ENCODE results near the gene RPS26. TPM values are rescaled to one million over a fixed set of nuclear protein-coding genes. Genes with fewer than 3 reads are reported as not detected.

RPS26 gene
- total and polyA plus RNA-seq, 9 of the 15 experiments (the other 6 are each of a cell fraction or from before 2014, with no cell fraction given): 70.2 to 1,589 (median 852) TPM

DNA sequence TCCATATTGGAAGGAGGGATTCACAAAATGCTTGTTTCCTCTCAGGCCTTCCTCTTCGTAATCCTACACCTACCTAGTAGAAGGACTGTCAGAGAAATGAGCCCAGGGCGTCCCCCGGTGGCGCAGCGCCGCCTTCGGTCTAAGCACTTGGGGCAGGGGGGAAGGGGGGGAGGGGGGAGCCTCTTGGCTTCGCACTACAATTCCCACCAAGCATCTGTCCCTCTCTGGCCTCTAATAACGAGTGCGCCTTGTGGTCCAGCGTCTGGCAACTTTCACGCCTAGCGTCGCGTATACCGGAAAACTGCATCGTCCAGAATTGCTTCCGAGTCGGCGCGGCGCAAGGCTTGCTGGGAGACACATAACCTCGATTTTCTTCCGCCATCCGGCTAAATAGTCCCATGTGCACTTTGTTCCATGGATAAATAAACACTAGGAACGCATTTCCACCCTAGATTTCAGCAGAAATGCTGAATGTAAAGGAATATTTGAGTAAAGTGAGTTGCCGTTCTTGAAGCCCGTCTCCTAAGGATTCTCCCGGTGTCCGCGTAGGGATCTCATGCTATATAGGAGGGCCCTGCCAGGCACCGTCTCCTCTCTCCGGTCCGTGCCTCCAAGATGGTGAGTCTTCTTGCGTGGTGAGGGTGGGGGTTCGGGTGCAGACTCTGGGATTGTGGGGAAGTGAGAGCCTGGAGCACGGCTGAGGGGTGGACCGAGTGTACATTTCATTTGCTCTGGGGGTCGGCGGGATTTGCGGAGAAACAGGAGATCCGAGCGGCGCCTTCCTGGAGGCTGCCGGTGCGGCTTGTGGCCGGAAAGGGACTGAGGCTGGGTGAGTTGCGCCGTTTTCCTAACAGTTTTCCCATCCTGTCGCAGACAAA is at the start of gene RPS26 (continued):
- TF ChIP-seq ZNF609 (CRISPR knock-in tag; IDR thresholded peaks at IDR 0.05; ENCODE audit: borderline replicate concordance) (peak; percentile 92; the same call in 1 of the 2 replicates), ZNF398 (CRISPR knock-in tag; IDR thresholded peaks at IDR 0.05) (no peak), CBFA2T3 (IDR thresholded peaks at IDR 0.05) (no peak; the same call in 1 of the 2 replicates), TCF7L2 (IDR thresholded peaks at IDR 0.05; ENCODE audit: low read depth, low read length) (no peak), XRCC5 (IDR thresholded peaks at IDR 0.05; ENCODE audit: low read depth, low read length) (peak; percentile 92), MEIS2 (IDR thresholded peaks at IDR 0.05; ENCODE audit: partially characterized antibody) (peak; percentile 30), RBM14 (IDR thresholded peaks at IDR 0.05; ENCODE audit: borderline replicate concordance, insufficient read depth, low read depth, low read length) (no peak), ZBED1 (IDR thresholded peaks at IDR 0.05) (0 out of 2 replicates have a peak, but pooled peaks have one; percentile 23), ETV5 (CRISPR knock-in tag; IDR thresholded peaks at IDR 0.05; ENCODE audit: low read depth) (peak; percentile 95), NCOA6 (IDR thresholded peaks at IDR 0.05) (0 out of 2 replicates have a peak, but pooled peaks have one; percentile 31), RUNX1 (IDR thresholded peaks at IDR 0.05; ENCODE audit: low read depth) (no peak), POLR2H (tag; IDR thresholded peaks at IDR 0.05; ENCODE audit: low read depth) (peak; percentile 98), HOMEZ (CRISPR knock-in tag; IDR thresholded peaks at IDR 0.05) (no peak)
- TF ChIP-seq, protein P1, sequence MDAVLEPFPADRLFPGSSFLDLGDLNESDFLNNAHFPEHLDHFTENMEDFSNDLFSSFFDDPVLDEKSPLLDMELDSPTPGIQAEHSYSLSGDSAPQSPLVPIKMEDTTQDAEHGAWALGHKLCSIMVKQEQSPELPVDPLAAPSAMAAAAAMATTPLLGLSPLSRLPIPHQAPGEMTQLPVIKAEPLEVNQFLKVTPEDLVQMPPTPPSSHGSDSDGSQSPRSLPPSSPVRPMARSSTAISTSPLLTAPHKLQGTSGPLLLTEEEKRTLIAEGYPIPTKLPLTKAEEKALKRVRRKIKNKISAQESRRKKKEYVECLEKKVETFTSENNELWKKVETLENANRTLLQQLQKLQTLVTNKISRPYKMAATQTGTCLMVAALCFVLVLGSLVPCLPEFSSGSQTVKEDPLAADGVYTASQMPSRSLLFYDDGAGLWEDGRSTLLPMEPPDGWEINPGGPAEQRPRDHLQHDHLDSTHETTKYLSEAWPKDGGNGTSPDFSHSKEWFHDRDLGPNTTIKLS (IDR thresholded peaks at IDR 0.05; ENCODE audit: borderline replicate concordance, low read depth): peak; percentile 91
- TF ChIP-seq, protein P2, sequence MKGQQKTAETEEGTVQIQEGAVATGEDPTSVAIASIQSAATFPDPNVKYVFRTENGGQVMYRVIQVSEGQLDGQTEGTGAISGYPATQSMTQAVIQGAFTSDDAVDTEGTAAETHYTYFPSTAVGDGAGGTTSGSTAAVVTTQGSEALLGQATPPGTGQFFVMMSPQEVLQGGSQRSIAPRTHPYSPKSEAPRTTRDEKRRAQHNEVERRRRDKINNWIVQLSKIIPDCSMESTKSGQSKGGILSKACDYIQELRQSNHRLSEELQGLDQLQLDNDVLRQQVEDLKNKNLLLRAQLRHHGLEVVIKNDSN (CRISPR knock-in tag; IDR thresholded peaks at IDR 0.05): no peak
